SK-N-MC (cell line): Measurements from ENCODE around the gene LRBA.

Experiments used
- EZH2 ChIP-seq: fragments of 200-600 bp; sonication (generic); IDR thresholded peaks from one replicate; pipeline ENCODE4 v1.6.1; 2017; ENCODE audit warnings: antibody characterized with exemption
- POLR2AphosphoS5 ChIP-seq: IDR thresholded peaks from 2 replicates; pipeline ENCODE4 v1.6.1; 2012; ENCODE audit warnings: mild to moderate bottlenecking, low read depth, low read length, borderline replicate concordance

- TF ChIP-seq POLR2AphosphoS5 (no peak), EZH2 (no peak)
Measured at GRCh38 chr4:150656891-150657290, 358.2 kb downstream of the LRBA start.
